Caco-2 (cell line): Measurements from ENCODE around the gene MARK4. TPM values are rescaled to one million over a fixed set of nuclear protein-coding genes. Genes with fewer than 3 reads are reported as not detected.
"Not testable (repeated sequence)": the region's sequence is repeated elsewhere in the genome, so short reads cannot be mapped to it uniquely, and the experiment has no call there.

Experiments
- BruUV-seq: library from RNA; stranded (reverse); fragments of 400-500 nt; replicated peaks from 2 replicates; lab custom pipeline; 2021; lab: Mats Ljungman, UMichigan
- CTCF ChIA-PET: fragments of 300-600 bp; sonication (Branson Sonifier 250); formaldehyde crosslinking; loops from one replicate; lab custom pipeline; 2022; ENCODE audit warnings: antibody characterized with exemption; lab: Charles Lee
- POLR2A ChIA-PET: fragments of 300-600 bp; sonication (Branson Sonifier 250); formaldehyde crosslinking; loops from one replicate; lab custom pipeline; 2022; ENCODE audit warnings: antibody characterized with exemption; lab: Charles Lee
- DNase-seq, 2 experiments: peaks; one replicate each; pipeline versions ENCODE4 v3.0.0 to v3.0.0-alpha.2; 2020 to 2022
- H3K27me3 ChIP-seq: replicated peaks from 2 replicates; pipeline ENCODE4 v1.6.0; 2011; ENCODE audit warnings: low read length; ENCODE audit not compliant: control insufficient read depth, insufficient read depth
- H3K36me3 ChIP-seq: 2 replicates; pipeline ENCODE4 v1.5.1; 2011; ENCODE audit warnings: low read length; ENCODE audit not compliant: control insufficient read depth, insufficient read depth
- H3K4me1 ChIP-seq: fragments of 250-450 bp; sonication (Bioruptor Pico); 2 replicates; pipeline ENCODE4 v1.5.1; 2020; ENCODE audit warnings: mild to moderate bottlenecking
- H3K4me3 ChIP-seq: 2 replicates; pipeline ENCODE4 v1.5.1; 2011; ENCODE audit warnings: low read depth, mild to moderate bottlenecking, control low read depth, low read length
- H3K9me3 ChIP-seq: fragments of 250-450 bp; sonication (Bioruptor Pico); 2 replicates; pipeline ENCODE4 v1.5.1; 2020; ENCODE audit warnings: mild to moderate bottlenecking, moderate library complexity
- H3K27ac Mint-ChIP-seq: one replicate; pipeline ENCODE4 v1.8.0; 2022; ENCODE audit warnings: mixed read lengths; ENCODE audit not compliant: unreplicated experiment
- H3K27me3 Mint-ChIP-seq: one replicate; pipeline ENCODE4 v1.8.0; 2022; ENCODE audit warnings: mixed read lengths; ENCODE audit not compliant: insufficient read depth, unreplicated experiment
- H3K36me3 Mint-ChIP-seq: one replicate; pipeline ENCODE4 v1.8.0; 2022; ENCODE audit warnings: mild to moderate bottlenecking, mixed read lengths; ENCODE audit not compliant: insufficient read depth, unreplicated experiment
- H3K4me1 Mint-ChIP-seq: one replicate; pipeline ENCODE4 v1.8.0; 2022; ENCODE audit warnings: low read depth, mixed read lengths; ENCODE audit not compliant: unreplicated experiment
- H3K4me3 Mint-ChIP-seq: one replicate; pipeline ENCODE4 v1.8.0; 2022; ENCODE audit warnings: mild to moderate bottlenecking, moderate library complexity, mixed read lengths; ENCODE audit not compliant: unreplicated experiment
- H3K9me3 Mint-ChIP-seq: one replicate; pipeline ENCODE4 v1.8.0; 2022; ENCODE audit warnings: mixed read lengths; ENCODE audit not compliant: unreplicated experiment
- intact Hi-C: fragments of 100-400 bp; cut with micrococcal nuclease; formaldehyde crosslinking; loops from one replicate; pipeline ENCODE4 v1.10.0; 2022; ENCODE audit not compliant: unreplicated experiment
- total RNA-seq: library from RNA; stranded (reverse); gene quantifications from 2 replicates; pipeline ENCODE4 v1.2.3, GENCODE V29; 2022
- TF ChIP-seq, protein P1 (sequence below), 2 experiments: fragments of 200-600 bp in 1 of 2; IDR thresholded peaks; 1 replicate in 1 of 2; 2 replicates in 1 of 2; pipeline versions ENCODE4 v1.5.1 to v1.8.0; 2011 to 2022; ENCODE audit warnings: antibody characterized with exemption in 1 of 2, control low read depth in 1 of 2, inconsistent platforms in 1 of 2, low read depth in 1 of 2, low read length in 1 of 2, mild to moderate bottlenecking in 1 of 2, moderate library complexity in 1 of 2; ENCODE audit not compliant: insufficient read depth in 1 of 2, severe bottlenecking in 1 of 2, unreplicated experiment in 1 of 2

The MARK4 gene
- total RNA-seq, 1 experiment from 2014 or later, result 30.3 TPM

DNA sequence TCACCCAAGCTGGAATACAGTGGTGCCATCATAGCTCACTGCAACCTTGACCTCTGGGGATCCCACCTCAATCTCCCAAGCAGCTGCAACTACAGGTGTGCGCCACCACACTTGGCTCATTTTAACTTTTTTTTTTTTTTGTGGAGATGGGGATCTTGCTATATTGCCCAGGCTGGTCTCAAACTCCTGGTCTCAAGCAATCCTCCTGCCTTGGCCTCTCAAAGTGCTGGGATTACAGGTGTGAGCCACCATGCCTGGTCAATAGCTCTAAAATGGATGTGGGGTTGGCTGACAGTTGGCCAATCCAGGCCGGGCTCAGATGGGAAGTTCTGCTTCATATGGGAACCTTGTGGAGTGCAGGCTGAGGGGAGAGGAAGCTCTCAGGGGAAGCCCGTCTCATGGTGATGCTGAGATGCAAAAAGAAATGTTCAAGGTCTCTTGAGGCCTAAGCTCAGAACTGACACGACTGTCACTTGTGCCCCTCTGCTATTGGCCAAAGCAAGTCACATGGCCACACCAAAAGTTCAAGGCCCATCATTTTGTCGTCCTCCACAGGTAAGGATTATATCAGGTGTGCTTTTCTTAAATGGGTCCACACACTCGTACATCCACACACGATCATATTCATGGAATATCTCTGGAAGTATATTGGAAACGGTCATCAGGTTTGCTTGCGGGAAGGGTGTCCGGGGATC is 82.7 kb downstream of the MARK4 start:
- Mint-ChIP-seq H3K27me3 (no peaks in the 10 kb centered on the region), H3K27ac (no peak overlapping the region), H3K9me3 (no peaks in the 10 kb centered on the region), H3K36me3 (no peaks in the 10 kb centered on the region), H3K4me3 (no peak overlapping the region), H3K4me1 (no peaks in the 10 kb centered on the region)
- no peaks in the 10 kb centered on the region for H3K27me3 ChIP-seq
- H3K9me3 ChIP-seq, result no peaks in the 10 kb centered on the region
- no peaks in the 10 kb centered on the region for H3K36me3 ChIP-seq
- CTCF ChIA-PET, result interaction anchor here (0.7 to 1.0 kb wide), 2 partner anchors 78 to 133 kb away, joined by 3 read pairs; no protein-coding TSS in a partner anchor
- POLR2A ChIA-PET, result interaction anchor here (0.6 kb wide), 1 partner anchor 288 kb away, joined by 4 read pairs; no protein-coding TSS in a partner anchor
- H3K4me3 ChIP-seq, result no peak overlapping the region
- TF ChIP-seq, protein P1, sequence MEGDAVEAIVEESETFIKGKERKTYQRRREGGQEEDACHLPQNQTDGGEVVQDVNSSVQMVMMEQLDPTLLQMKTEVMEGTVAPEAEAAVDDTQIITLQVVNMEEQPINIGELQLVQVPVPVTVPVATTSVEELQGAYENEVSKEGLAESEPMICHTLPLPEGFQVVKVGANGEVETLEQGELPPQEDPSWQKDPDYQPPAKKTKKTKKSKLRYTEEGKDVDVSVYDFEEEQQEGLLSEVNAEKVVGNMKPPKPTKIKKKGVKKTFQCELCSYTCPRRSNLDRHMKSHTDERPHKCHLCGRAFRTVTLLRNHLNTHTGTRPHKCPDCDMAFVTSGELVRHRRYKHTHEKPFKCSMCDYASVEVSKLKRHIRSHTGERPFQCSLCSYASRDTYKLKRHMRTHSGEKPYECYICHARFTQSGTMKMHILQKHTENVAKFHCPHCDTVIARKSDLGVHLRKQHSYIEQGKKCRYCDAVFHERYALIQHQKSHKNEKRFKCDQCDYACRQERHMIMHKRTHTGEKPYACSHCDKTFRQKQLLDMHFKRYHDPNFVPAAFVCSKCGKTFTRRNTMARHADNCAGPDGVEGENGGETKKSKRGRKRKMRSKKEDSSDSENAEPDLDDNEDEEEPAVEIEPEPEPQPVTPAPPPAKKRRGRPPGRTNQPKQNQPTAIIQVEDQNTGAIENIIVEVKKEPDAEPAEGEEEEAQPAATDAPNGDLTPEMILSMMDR (IDR thresholded peaks at IDR 0.05; ENCODE audit: insufficient read depth in 1 of 2, low read depth in 1 of 2, low read length in 1 of 2, severe bottlenecking in 1 of 2, unreplicated experiment in 1 of 2), result no peak
- intact Hi-C loops, result no loop called here
- no peak for DNase-seq
- BruUV-seq, result no TSS peak
- no peaks in the 10 kb centered on the region for H3K4me1 ChIP-seq

GRCh38 chr19:45334881-45335280 is 83.8 kb downstream of the MARK4 start:
- DNase-seq, BruUV-seq, H3K27me3 ChIP-seq, H3K27me3 Mint-ChIP-seq, H3K9me3 ChIP-seq, H3K36me3 Mint-ChIP-seq, H3K4me3 Mint-ChIP-seq, H3K9me3 Mint-ChIP-seq, H3K4me3 ChIP-seq, H3K4me1 ChIP-seq, H3K4me1 Mint-ChIP-seq, CTCF ChIA-PET, H3K36me3 ChIP-seq, H3K27ac Mint-ChIP-seq: not testable (repeated sequence)
- POLR2A ChIA-PET, result interaction anchor here (0.7 kb wide), 1 partner anchor 34 kb away, joined by 9 read pairs; no protein-coding TSS in a partner anchor
- intact Hi-C loops, result loop anchor here (5.0 kb wide), 1 partner anchor 83 kb away; the partner anchor contains the start of gene MARK4

DNA sequence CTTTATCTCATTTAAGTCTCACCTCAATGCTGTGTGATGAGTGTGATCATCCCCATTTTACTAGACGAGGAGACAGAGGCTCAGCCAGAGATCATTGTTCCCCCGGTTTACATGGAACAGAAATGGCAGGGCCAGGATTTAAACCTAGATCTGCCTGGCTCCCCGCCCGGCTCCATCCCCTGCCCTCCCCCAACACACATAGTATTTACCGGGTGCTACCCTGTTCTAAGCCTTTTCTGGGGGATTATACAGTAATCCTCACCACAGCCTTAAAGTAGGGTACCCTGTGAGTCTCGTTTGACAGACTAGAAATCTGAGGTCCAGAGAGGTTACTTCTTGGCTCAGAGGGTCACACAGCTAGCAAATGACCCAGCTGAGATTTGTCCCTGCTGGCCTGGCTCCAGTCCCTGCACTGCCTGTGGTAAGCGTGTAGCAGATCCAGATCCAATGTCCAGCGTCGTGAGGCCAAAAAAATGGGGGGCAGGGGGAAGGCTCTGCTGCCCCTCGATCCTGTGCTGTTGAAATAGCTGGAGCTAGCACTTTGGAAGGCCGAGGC is 85.7 kb downstream of the MARK4 start:
- Histone ChIP-seq H3K4me3 (no peak overlapping the region), H3K9me3 (no peaks in the 10 kb centered on the region), H3K4me1 (no peaks in the 10 kb centered on the region), H3K36me3 (no peaks in the 10 kb centered on the region), H3K27me3 (no peaks in the 10 kb centered on the region)
- intact Hi-C loops, result loop anchor here (5.0 kb wide), 1 partner anchor 84 kb away; the partner anchor contains the start of gene MARK4
- no peaks in the 10 kb centered on the region for H3K27me3 Mint-ChIP-seq
- ChIA-PET POLR2A (no interaction called here), CTCF (no interaction called here)
- no peak overlapping the region for H3K27ac Mint-ChIP-seq
- DNase-seq, result no peak
- H3K36me3 Mint-ChIP-seq, result no peaks in the 10 kb centered on the region
- no peaks in the 10 kb centered on the region for H3K9me3 Mint-ChIP-seq
- no peaks in the 10 kb centered on the region for H3K4me1 Mint-ChIP-seq
- BruUV-seq, result no TSS peak
- TF ChIP-seq, protein P1 (IDR thresholded peaks at IDR 0.05; ENCODE audit: insufficient read depth in 1 of 2, low read depth in 1 of 2, low read length in 1 of 2, severe bottlenecking in 1 of 2, unreplicated experiment in 1 of 2), result no peak
- H3K4me3 Mint-ChIP-seq, result no peak overlapping the region
